Peyer's patch (tissue), 4 donors: Measurements from ENCODE around the gene GRIK4.

Source experiments
- CTCF ChIP-seq, 6 experiments: fragments of 450-650 bp in 4 of 6; fragments of 200-600 bp in 2 of 6; sonication (generic) in 1 of 6; IDR thresholded peaks; one replicate each; pipeline ENCODE4 v1.5.1; 2017 to 2019; ENCODE audit warnings: antibody characterized with exemption in 6 of 6, mild to moderate bottlenecking in 3 of 6, moderate library complexity in 1 of 6
- POLR2A ChIP-seq, 2 donors: fragments of 450-650 bp; IDR thresholded peaks; one replicate each; pipeline ENCODE4 v1.5.1; 2017; ENCODE audit warnings: antibody characterized with exemption in 2 of 2, mild to moderate bottlenecking in 2 of 2, moderate library complexity in 2 of 2

GRCh38 chr11:120599816-120600420, 88.4 kb downstream of the GRIK4 start:
- TF ChIP-seq CTCF (IDR thresholded peaks at IDR 0.05) (no peak), POLR2A (IDR thresholded peaks at IDR 0.05) (no peak)
